Thyroid gland (tissue), 4 donors: Measurements from ENCODE around the gene LTA. TPM values are rescaled to one million over a fixed set of nuclear protein-coding genes. Genes with fewer than 3 reads are reported as not detected.
A peak's percentile ranks its signal among the peaks of the same experiment; 100 is the strongest.
"Not testable (repeated sequence)": the region's sequence is repeated elsewhere in the genome, so short reads cannot be mapped to it uniquely, and the experiment has no call there.

ENCODE experiments used
- DNase-seq, 2 donors: peaks; one replicate each; pipeline ENCODE4 v3.0.0-alpha.2; 2019
- H3K27ac ChIP-seq, 3 donors: fragments of 200-600 bp; sonication (generic); 1 replicate in 2 of 3; 2 replicates in 1 of 3; pipeline ENCODE4 v1.5.1; 2016 to 2019; ENCODE audit warnings: mild to moderate bottlenecking in 1 of 3, moderate library complexity in 1 of 3
- H3K27me3 ChIP-seq: fragments of 200-600 bp; sonication (generic); one replicate; pipeline ENCODE4 v1.5.1; 2019
- H3K36me3 ChIP-seq, 2 donors: fragments of 200-600 bp; sonication (generic); one replicate each; pipeline ENCODE4 v1.5.1; 2016 to 2019
- H3K4me1 ChIP-seq, 2 donors: fragments of 200-600 bp; sonication (generic); one replicate each; pipeline ENCODE4 v1.5.1; 2017 to 2019
- H3K4me3 ChIP-seq, 3 donors: fragments of 200-600 bp; sonication (generic); replicated peaks in 1 of 3; 1 replicate in 2 of 3; 2 replicates in 1 of 3; pipeline ENCODE4 v1.5.1; 2016; ENCODE audit warnings: mild to moderate bottlenecking in 1 of 3
- H3K9me3 ChIP-seq: fragments of 200-600 bp; sonication (generic); one replicate; pipeline ENCODE4 v1.5.1; 2017
- POLR2A ChIP-seq, 2 donors: fragments of 450-650 bp; IDR thresholded peaks; one replicate each; pipeline ENCODE4 v1.6.1; 2017; ENCODE audit warnings: antibody characterized with exemption in 2 of 2, mild to moderate bottlenecking in 2 of 2, moderate library complexity in 1 of 2
- WGBS, 2 donors: methylation state at CpG; one replicate each; pipeline ENCODE4 v1.1.5; 2017; 5-methylcytosine and 5-hydroxymethylcytosine counted together
- intact Hi-C: fragments of 100-400 bp; cut with DNase I; formaldehyde crosslinking; loops from one replicate; pipeline ENCODE4 v1.15.1; 2023
- total RNA-seq, 4 donors: library from RNA; depleted of rRNA; stranded (reverse); fragments of >200 nt; gene quantifications; one replicate each; pipeline ENCODE4 v1.2.3, GENCODE V29; 2016
- TF ChIP-seq, protein P1 (sequence below), 6 experiments: fragments of 200-600 bp in 3 of 6; fragments of 450-650 bp in 3 of 6; sonication (generic) in 3 of 6; IDR thresholded peaks; one replicate each; pipeline ENCODE4 v1.5.1; 2016 to 2019; ENCODE audit warnings: antibody characterized with exemption in 6 of 6, mild to moderate bottlenecking in 2 of 6, inconsistent platforms in 1 of 6, moderate library complexity in 1 of 6

LTA gene
- total RNA-seq, 4 donors from 2014 or later: not detected

DNA sequence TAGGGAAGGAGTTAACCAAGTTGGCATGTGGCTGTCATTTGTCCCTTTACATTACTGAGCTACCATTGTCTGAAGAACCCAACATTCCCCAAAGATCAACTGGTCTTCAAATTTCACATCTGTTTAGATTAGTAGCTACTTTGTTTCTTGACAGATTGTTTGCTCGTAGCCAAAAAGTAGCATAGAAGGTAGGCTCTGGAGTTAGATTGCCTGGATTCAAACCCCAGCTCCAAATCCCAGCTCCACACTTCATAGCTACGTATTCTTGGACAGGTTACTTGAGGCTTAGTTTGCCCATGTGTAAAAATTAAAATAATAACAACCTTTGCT lies 23.6 kb upstream of the LTA start:
- intact Hi-C loops: loop anchor here (5.0 to 10.0 kb wide), 2 partner anchors 49 to 54 kb away; partner anchors contain the start of gene MICB

DNA sequence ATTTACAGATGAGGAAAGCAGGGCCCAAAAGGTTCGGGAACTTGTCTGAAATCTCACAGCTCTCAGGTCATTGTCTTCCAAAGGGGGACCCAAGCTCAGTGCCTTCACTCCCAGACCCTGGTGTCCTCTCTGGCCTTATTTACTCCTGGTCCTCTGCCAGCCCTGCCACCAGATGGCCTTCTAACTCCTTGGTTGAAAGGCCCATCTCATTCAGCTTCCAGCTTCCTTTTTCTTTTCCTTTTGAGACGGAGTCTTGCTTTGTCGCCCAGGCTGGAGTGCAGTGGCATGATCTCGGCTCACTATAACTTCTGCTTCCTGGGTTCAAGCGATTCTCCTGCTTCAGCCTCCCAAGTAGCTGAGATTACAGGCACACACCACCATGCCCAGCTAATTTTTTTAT lies 20.7 kb upstream of the LTA start:
- WGBS, 2 donors: 58 to 63% methylated on average over 5 of the region's 5 CpGs
- Histone ChIP-seq H3K4me1 (peaks cover 11 to 13% of the 10 kb centered on the region in 2 donors), H3K36me3 (peaks cover 20 to 22% of the 10 kb centered on the region in 2 donors)
- H3K9me3 ChIP-seq, H3K27ac ChIP-seq, H3K27me3 ChIP-seq, H3K4me3 ChIP-seq, intact Hi-C loops: not testable (repeated sequence)
- DNase-seq: peak; percentile 19 to 33
- TF ChIP-seq, protein P1, sequence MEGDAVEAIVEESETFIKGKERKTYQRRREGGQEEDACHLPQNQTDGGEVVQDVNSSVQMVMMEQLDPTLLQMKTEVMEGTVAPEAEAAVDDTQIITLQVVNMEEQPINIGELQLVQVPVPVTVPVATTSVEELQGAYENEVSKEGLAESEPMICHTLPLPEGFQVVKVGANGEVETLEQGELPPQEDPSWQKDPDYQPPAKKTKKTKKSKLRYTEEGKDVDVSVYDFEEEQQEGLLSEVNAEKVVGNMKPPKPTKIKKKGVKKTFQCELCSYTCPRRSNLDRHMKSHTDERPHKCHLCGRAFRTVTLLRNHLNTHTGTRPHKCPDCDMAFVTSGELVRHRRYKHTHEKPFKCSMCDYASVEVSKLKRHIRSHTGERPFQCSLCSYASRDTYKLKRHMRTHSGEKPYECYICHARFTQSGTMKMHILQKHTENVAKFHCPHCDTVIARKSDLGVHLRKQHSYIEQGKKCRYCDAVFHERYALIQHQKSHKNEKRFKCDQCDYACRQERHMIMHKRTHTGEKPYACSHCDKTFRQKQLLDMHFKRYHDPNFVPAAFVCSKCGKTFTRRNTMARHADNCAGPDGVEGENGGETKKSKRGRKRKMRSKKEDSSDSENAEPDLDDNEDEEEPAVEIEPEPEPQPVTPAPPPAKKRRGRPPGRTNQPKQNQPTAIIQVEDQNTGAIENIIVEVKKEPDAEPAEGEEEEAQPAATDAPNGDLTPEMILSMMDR (IDR thresholded peaks at IDR 0.05): peak in 3 of 6 experiments; percentile 5 to 15 (median 14)

More for the DNA sequence above, 23.6 kb upstream of the LTA start:
- no peak for DNase-seq
- no peaks in the 10 kb centered on the region for H3K27me3 ChIP-seq
- no peaks in the 10 kb centered on the region for H3K9me3 ChIP-seq
- TF ChIP-seq, protein P1 (IDR thresholded peaks at IDR 0.05): no peak
- TF ChIP-seq POLR2A (IDR thresholded peaks at IDR 0.05): no peak
- peaks cover 11 to 13% of the 10 kb centered on the region in 2 donors for H3K4me1 ChIP-seq
- peaks cover 5 to 22% of the 10 kb centered on the region in 2 donors for H3K36me3 ChIP-seq
- peak overlapping the region in 1 of 3 donors; percentile 25 for H3K4me3 ChIP-seq
- peak overlapping the region in 1 of 3 donors; percentile 85 for H3K27ac ChIP-seq
- WGBS, 2 donors: 93 to 96% methylated on average over 2 of the region's 2 CpGs

GRCh38 chr6:31556307-31556706 lies 15.8 kb upstream of the LTA start:
- H3K4me1 ChIP-seq: peaks cover 0 to 28% of the 10 kb centered on the region in 2 donors
- DNase-seq: no peak
- no peak overlapping the region for H3K4me3 ChIP-seq
- TF ChIP-seq POLR2A (IDR thresholded peaks at IDR 0.05): no peak
- TF ChIP-seq, protein P1 (IDR thresholded peaks at IDR 0.05): no peak
- no peaks in the 10 kb centered on the region for H3K27me3 ChIP-seq
- H3K9me3 ChIP-seq: no peaks in the 10 kb centered on the region
- no peak overlapping the region for H3K27ac ChIP-seq
- WGBS, 2 donors: 77% methylated on average over 3 of the region's 3 CpGs
- peaks cover 16 to 42% of the 10 kb centered on the region in 2 donors for H3K36me3 ChIP-seq
- intact Hi-C loops: no loop called here

DNA sequence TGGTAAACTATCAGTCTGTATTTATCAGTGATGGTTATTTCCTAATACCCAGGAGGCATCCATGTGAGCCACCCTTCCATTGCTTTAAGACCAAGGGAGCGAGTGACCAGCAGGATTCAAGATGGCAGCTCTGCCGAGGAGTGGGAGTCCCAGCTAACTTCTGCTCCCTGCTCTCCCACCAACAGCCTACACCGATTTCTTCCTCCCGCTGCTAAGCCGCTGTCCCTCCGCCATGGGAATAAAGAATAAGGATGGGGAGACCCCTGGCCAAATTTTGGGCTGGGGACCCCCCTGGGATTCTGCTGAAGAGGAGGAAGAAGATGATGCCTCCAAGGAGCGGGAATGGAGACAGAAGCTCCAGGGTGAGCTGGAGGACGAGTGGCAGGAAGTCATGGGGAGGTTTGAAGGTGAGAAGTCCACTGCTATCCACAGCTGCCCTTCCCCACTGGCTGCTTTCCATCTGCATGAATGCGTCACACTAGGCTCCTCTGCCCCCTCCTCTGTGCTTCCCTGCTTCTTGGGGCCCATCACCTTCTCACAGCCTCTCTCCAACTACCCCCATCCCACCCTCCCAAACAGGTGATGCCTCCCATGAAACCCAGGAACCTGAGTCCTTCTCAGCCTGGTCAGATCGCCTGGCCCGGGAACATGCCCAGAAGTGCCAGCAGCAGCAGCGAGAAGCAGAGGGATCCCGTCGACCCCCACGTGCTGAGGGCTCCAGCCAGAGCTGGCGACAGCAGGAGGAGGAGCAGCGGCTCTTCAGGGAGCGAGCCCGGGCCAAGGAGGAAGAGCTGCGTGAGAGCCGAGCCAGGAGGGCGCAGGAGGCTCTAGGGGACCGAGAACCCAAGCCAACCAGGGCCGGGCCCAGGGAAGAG lies 14.4 kb upstream of the LTA start:
- intact Hi-C loops: no loop called here
- Histone ChIP-seq H3K36me3 (peaks cover 16 to 42% of the 10 kb centered on the region in 2 donors), H3K4me3 (no peak overlapping the region), H3K9me3 (no peaks in the 10 kb centered on the region), H3K27ac (no peak overlapping the region), H3K4me1 (peaks cover 0 to 28% of the 10 kb centered on the region in 2 donors), H3K27me3 (no peaks in the 10 kb centered on the region)
- no peak for DNase-seq
- 77 to 89% methylated on average over 18 to 23 of the region's 24 CpGs for WGBS, 2 donors
- TF ChIP-seq, protein P1 (IDR thresholded peaks at IDR 0.05): no peak
- no peak for TF ChIP-seq POLR2A (IDR thresholded peaks at IDR 0.05)

GRCh38 chr6:31558318-31558625 lies 13.8 kb upstream of the LTA start:
- no peak overlapping the region for H3K4me3 ChIP-seq
- no peak overlapping the region for H3K27ac ChIP-seq
- DNase-seq: no peak
- whole genome bisulfite sequencing, 2 donors: 88 to 93% methylated on average over 5 of the region's 8 CpGs
- peaks cover 16 to 42% of the 10 kb centered on the region in 2 donors for H3K36me3 ChIP-seq
- H3K9me3 ChIP-seq: no peaks in the 10 kb centered on the region
- TF ChIP-seq POLR2A (IDR thresholded peaks at IDR 0.05): no peak
- TF ChIP-seq, protein P1 (IDR thresholded peaks at IDR 0.05): no peak
- intact Hi-C loops: no loop called here
- no peaks in the 10 kb centered on the region for H3K27me3 ChIP-seq
- H3K4me1 ChIP-seq: peaks cover 0 to 28% of the 10 kb centered on the region in 2 donors
